Nephron progenitor cell (in vitro differentiated cells): ENCODE measurements around the gene MCM5.
"Not testable (repeated sequence)": the region's sequence is repeated elsewhere in the genome, so short reads cannot be mapped to it uniquely, and the experiment has no call there.

ENCODE experiments used
- DNase-seq: peaks from one replicate; pipeline ENCODE4 v3.0.0; 2021
- H3K27ac Mint-ChIP-seq: 2 replicates; pipeline ENCODE4 v1.8.0; 2021; ENCODE audit warnings: mild to moderate bottlenecking, moderate library complexity, mixed read lengths
- H3K27me3 Mint-ChIP-seq: 2 replicates; pipeline ENCODE4 v1.8.0; 2021; ENCODE audit warnings: mild to moderate bottlenecking, low read depth, mixed read lengths; ENCODE audit not compliant: poor library complexity
- H3K36me3 Mint-ChIP-seq: 2 replicates; pipeline ENCODE4 v1.8.0; 2021; ENCODE audit warnings: low read depth, mixed read lengths
- H3K4me1 Mint-ChIP-seq: 2 replicates; pipeline ENCODE4 v1.8.0; 2021; ENCODE audit warnings: mixed read lengths
- H3K4me3 Mint-ChIP-seq: 2 replicates; pipeline ENCODE4 v1.8.0; 2021; ENCODE audit warnings: mild to moderate bottlenecking, moderate library complexity, mixed read lengths
- H3K9me3 Mint-ChIP-seq: 2 replicates; pipeline ENCODE4 v1.8.0; 2021; ENCODE audit warnings: mild to moderate bottlenecking, moderate library complexity, mixed read lengths
- CTCF ChIP-seq: fragments of 200-600 bp; sonication (generic); IDR thresholded peaks from 2 replicates; pipeline ENCODE4 v1.5.0; 2021; ENCODE audit warnings: antibody characterized with exemption

The MCM5 gene

GRCh38 chr22:35390933-35391332, 9.0 kb upstream of the MCM5 start:
- no peak overlapping the region for H3K27ac Mint-ChIP-seq
- DNase-seq, result no peak
- H3K36me3 Mint-ChIP-seq, result no peaks in the 10 kb centered on the region
- H3K4me1 Mint-ChIP-seq, result peaks cover 22% of the 10 kb centered on the region
- no peaks in the 10 kb centered on the region for H3K9me3 Mint-ChIP-seq
- peaks cover 4% of the 10 kb centered on the region for H3K27me3 Mint-ChIP-seq
- TF ChIP-seq CTCF, result no peak
- no peak overlapping the region for H3K4me3 Mint-ChIP-seq

- no peaks in the 10 kb centered on the region for H3K36me3 Mint-ChIP-seq
- H3K4me3 Mint-ChIP-seq, result no peak overlapping the region
- H3K4me1 Mint-ChIP-seq, result peaks cover 33% of the 10 kb centered on the region
- peaks cover 4% of the 10 kb centered on the region for H3K27me3 Mint-ChIP-seq
- no peak overlapping the region for H3K27ac Mint-ChIP-seq
- no peak for TF ChIP-seq CTCF
- no peaks in the 10 kb centered on the region for H3K9me3 Mint-ChIP-seq
- DNase-seq, result no peak
Measured at GRCh38 chr22:35392357-35392756, 7.6 kb upstream of the MCM5 start.

- no peak for DNase-seq
- H3K4me1 Mint-ChIP-seq, result peaks cover 37% of the 10 kb centered on the region
- no peak overlapping the region for H3K4me3 Mint-ChIP-seq
- no peaks in the 10 kb centered on the region for H3K36me3 Mint-ChIP-seq
- H3K9me3 Mint-ChIP-seq, result no peaks in the 10 kb centered on the region
- H3K27me3 Mint-ChIP-seq, result peaks cover 4% of the 10 kb centered on the region
- H3K27ac Mint-ChIP-seq, result peak overlapping the region; percentile 85
- no peak for TF ChIP-seq CTCF
Measured at GRCh38 chr22:35393116-35394010, 6.6 kb upstream of the MCM5 start.

GRCh38 chr22:35394011-35394312, 6.0 kb upstream of the MCM5 start:
- Mint-ChIP-seq H3K9me3 (no peaks in the 10 kb centered on the region), H3K4me1 (peaks cover 37% of the 10 kb centered on the region), H3K4me3 (no peak overlapping the region), H3K36me3 (no peaks in the 10 kb centered on the region), H3K27ac (peak overlapping the region; percentile 85), H3K27me3 (peaks cover 4% of the 10 kb centered on the region)
- DNase-seq, result no peak
- TF ChIP-seq CTCF, result no peak

GRCh38 chr22:35394810-35395563, 5.0 kb upstream of the MCM5 start:
- no peaks in the 10 kb centered on the region for H3K36me3 Mint-ChIP-seq
- no peak for DNase-seq
- H3K4me3 Mint-ChIP-seq, result no peak overlapping the region
- no peak for TF ChIP-seq CTCF
- peaks cover 44% of the 10 kb centered on the region for H3K4me1 Mint-ChIP-seq
- H3K27me3 Mint-ChIP-seq, result peaks cover under 1% of the 10 kb centered on the region
- H3K27ac Mint-ChIP-seq, result no peak overlapping the region
- H3K9me3 Mint-ChIP-seq, result no peaks in the 10 kb centered on the region

- not testable (repeated sequence) for H3K4me3 Mint-ChIP-seq, H3K9me3 Mint-ChIP-seq, H3K36me3 Mint-ChIP-seq, H3K27me3 Mint-ChIP-seq, DNase-seq
- Mint-ChIP-seq H3K4me1 (peaks cover 61% of the 10 kb centered on the region), H3K27ac (peak overlapping the region; percentile 83)
Measured at GRCh38 chr22:35396622-35397021, 3.3 kb upstream of the MCM5 start.
